ENCODE data around the gene CPT1C.

GRCh38 chr19:49699364-49699763 lies 8.4 kb downstream of the CPT1C start:
- TF ChIP-seq POLR2A (IDR thresholded peaks at IDR 0.05) (no peak), CTCF (IDR thresholded peaks at IDR 0.05) (no peak)

Measured in lower leg skin (tissue), 3 donors.